ENCODE results near the gene MRTO4.
A peak's percentile ranks its signal among the peaks of the same experiment; 100 is the strongest.
"Not testable (repeated sequence)": the region's sequence is repeated elsewhere in the genome, so short reads cannot be mapped to it uniquely, and the experiment has no call there.

MRTO4 gene

GRCh38 chr1:19254416-19254815, 2.8 kb downstream of the MRTO4 start:
- ATAC-seq (no peak), DNase-seq (ENCODE audit: low spot score in 2 of 2) (no peak)
- Mint-ChIP-seq H3K36me3 (peaks cover 91% of the 10 kb centered on the region), H3K4me3 (no peak overlapping the region), H3K4me1 (peaks cover 51% of the 10 kb centered on the region), H3K9me3 (no peaks in the 10 kb centered on the region), H3K27ac (no peak overlapping the region)

DNA sequence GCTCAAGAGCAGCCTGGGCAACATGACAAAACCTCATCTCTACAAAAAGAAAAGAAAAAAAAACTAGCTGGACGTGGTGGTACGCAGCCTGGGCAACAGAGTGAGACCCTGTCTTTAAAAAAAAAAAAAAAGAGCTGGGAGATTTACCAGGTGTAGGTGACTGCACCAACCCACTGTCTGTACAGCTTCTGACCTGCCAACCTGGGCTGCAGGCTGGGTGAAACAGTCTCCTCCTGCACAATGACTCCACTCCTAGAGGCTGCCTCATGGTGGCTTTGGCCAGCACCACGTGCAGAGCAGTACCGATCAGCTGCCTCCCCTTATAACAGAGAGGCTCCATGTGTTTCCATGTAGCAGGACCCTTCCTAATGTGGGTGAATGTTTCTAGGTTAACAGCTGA, 3.7 kb downstream of the MRTO4 start:
- DNase-seq (ENCODE audit: low spot score in 2 of 2) (no peak), ATAC-seq (no peak)
- no peak overlapping the region for H3K27ac Mint-ChIP-seq
- H3K9me3 Mint-ChIP-seq = no peaks in the 10 kb centered on the region
- H3K4me1 Mint-ChIP-seq = peaks cover 48% of the 10 kb centered on the region
- H3K36me3 Mint-ChIP-seq = peaks cover 100% of the 10 kb centered on the region
- no peak overlapping the region for H3K4me3 Mint-ChIP-seq

- not testable (repeated sequence) for DNase-seq (ENCODE audit: low spot score in 2 of 2); H3K9me3 Mint-ChIP-seq; ATAC-seq
- peaks cover 97% of the 10 kb centered on the region for H3K36me3 Mint-ChIP-seq
- H3K4me1 Mint-ChIP-seq = peaks cover 43% of the 10 kb centered on the region
- peak overlapping the region; percentile 86 for H3K27ac Mint-ChIP-seq
- peak overlapping the region; percentile 47 for H3K4me3 Mint-ChIP-seq
These were observed 4.7 kb downstream of the MRTO4 start for GRCh38 chr1:19256301-19256700.

- Mint-ChIP-seq H3K36me3 (peaks cover 87% of the 10 kb centered on the region), H3K9me3 (no peaks in the 10 kb centered on the region), H3K4me3 (peak overlapping the region; percentile 47), H3K27ac (peak overlapping the region; percentile 86), H3K4me1 (peaks cover 43% of the 10 kb centered on the region)
- peak; percentile 89 for ATAC-seq
- peak in 1 of 2 donors; percentile 15 for DNase-seq (ENCODE audit: low spot score in 2 of 2)
These were observed 5.7 kb downstream of the MRTO4 start for GRCh38 chr1:19257178-19257914.

- Mint-ChIP-seq H3K4me3 (peak overlapping the region; percentile 47), H3K9me3 (no peaks in the 10 kb centered on the region), H3K36me3 (peaks cover 77% of the 10 kb centered on the region), H3K4me1 (peaks cover 36% of the 10 kb centered on the region), H3K27ac (peak overlapping the region; percentile 86)
- ATAC-seq (no peak), DNase-seq (ENCODE audit: low spot score in 2 of 2) (no peak)
These were observed 6.7 kb downstream of the MRTO4 start for GRCh38 chr1:19258353-19258752.

- Mint-ChIP-seq H3K36me3 (peaks cover 55% of the 10 kb centered on the region), H3K9me3 (no peaks in the 10 kb centered on the region), H3K27ac (peak overlapping the region; percentile 43), H3K4me3 (no peak overlapping the region), H3K4me1 (peaks cover 22% of the 10 kb centered on the region)
- ATAC-seq (no peak), DNase-seq (ENCODE audit: low spot score in 2 of 2) (no peak)
These were observed 8.9 kb downstream of the MRTO4 start for GRCh38 chr1:19260211-19261138.

GRCh38 chr1:19262047-19262446, 10.4 kb downstream of the MRTO4 start:
- no peaks in the 10 kb centered on the region for H3K9me3 Mint-ChIP-seq
- H3K27ac Mint-ChIP-seq = no peak overlapping the region
- DNase-seq (ENCODE audit: low spot score in 2 of 2) = no peak

DNA sequence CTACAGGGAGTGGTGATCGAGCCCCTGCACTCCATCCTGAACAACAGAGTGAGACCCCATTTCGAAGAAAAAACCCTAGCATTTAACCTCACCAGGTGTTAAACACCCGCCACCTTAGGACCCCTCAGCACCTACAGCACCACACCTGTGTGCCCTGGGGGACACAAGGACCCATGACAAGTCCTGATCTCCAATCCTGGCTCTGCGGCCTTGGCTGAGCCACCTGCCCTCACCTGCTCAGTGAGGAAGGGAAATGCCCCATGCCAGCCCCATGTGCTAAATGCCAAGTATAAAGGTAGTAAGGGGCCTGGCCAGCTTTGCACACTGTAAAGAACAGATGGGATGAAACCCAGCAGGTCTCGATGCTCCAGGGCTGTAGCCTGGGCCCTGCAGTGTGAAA, 11.1 kb downstream of the MRTO4 start:
- H3K4me3 Mint-ChIP-seq = no peak overlapping the region
- DNase-seq (ENCODE audit: low spot score in 2 of 2) (no peak), ATAC-seq (no peak)
- no peaks in the 10 kb centered on the region for H3K9me3 Mint-ChIP-seq
- H3K27ac Mint-ChIP-seq = no peak overlapping the region
- H3K4me1 Mint-ChIP-seq = peaks cover 6% of the 10 kb centered on the region
- peaks cover 33% of the 10 kb centered on the region for H3K36me3 Mint-ChIP-seq

More at GRCh38 chr1:19262047-19262446, 10.4 kb downstream of the MRTO4 start:
- Mint-ChIP-seq H3K4me3 (no peak overlapping the region), H3K36me3 (peaks cover 40% of the 10 kb centered on the region), H3K4me1 (peaks cover 13% of the 10 kb centered on the region)
- no peak for ATAC-seq

DNA sequence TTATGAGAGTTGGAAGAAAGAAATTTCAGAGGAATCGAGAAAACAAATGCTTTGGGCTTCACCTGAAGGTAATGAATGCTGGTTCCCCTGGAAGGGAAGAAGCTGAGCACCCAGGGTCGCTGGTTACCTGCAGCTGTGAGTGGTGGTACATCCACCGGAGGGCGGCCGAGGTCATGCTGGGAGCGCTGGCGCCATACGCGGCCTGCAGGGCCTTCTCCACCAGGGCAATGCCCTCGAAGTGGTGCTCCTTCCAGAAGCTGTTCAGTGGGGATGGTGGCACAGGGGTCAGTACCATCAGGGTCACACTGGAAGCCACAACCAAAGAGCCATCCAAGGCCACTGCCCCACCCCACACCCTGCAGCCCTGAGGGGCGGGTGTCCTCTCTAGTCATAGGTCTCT, 16.8 kb downstream of the MRTO4 start:
- no peak overlapping the region for H3K27ac Mint-ChIP-seq
- H3K9me3 Mint-ChIP-seq = no peaks in the 10 kb centered on the region
- DNase-seq (ENCODE audit: low spot score in 2 of 2) = no peak
- no peak for ATAC-seq
- H3K36me3 Mint-ChIP-seq = no peaks in the 10 kb centered on the region
- no peak overlapping the region for H3K4me3 Mint-ChIP-seq
- H3K4me1 Mint-ChIP-seq = peaks cover 5% of the 10 kb centered on the region

GRCh38 chr1:19269427-19270342, 18.1 kb downstream of the MRTO4 start:
- not testable (repeated sequence) for H3K27ac Mint-ChIP-seq; H3K4me1 Mint-ChIP-seq; ATAC-seq; H3K9me3 Mint-ChIP-seq; H3K36me3 Mint-ChIP-seq; DNase-seq (ENCODE audit: low spot score in 2 of 2); H3K4me3 Mint-ChIP-seq

DNA sequence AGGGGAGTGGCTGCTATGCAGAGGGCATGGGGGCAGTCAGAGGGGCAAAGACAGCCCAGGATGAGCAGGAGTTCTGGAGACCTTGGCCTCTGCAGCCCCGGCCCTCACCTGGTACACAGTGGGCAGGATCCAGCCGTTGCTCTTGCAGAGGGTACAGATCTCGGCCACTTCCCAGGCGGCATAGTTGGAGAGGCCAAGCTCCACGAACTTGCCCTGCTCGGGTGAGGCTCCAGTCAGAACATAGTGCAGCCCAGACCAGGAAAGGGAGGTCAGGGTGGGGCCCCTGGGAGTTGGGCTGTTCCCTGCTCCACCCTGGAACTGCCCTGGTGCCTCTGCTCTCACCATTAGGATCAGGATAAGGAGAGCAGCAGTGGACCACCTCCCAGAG, 18.7 kb downstream of the MRTO4 start:
- not testable (repeated sequence) for H3K4me3 Mint-ChIP-seq; DNase-seq (ENCODE audit: low spot score in 2 of 2); H3K36me3 Mint-ChIP-seq; H3K9me3 Mint-ChIP-seq; ATAC-seq; H3K27ac Mint-ChIP-seq; H3K4me1 Mint-ChIP-seq

DNA sequence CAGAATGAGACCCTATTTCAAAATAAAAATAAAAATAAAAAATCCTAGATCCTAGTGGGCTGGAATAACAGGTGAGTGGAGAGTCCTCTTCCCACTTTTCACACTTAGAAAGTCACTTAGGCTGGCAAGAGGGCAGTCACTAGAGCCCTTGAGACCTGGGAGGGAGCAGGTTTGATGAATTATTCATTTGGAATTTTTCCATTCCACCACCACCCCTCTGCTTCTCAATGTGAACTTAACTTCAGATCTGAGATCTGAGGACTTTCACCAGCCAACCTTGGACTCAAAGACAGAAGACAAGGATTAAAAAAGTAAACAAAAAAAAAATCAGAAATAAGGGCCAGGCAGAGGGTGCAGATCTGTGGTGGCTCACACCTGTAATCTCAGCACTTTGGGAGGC, 20.5 kb downstream of the MRTO4 start:
- DNase-seq (ENCODE audit: low spot score in 2 of 2) (no peak), ATAC-seq (no peak)
- H3K4me3 Mint-ChIP-seq = no peak overlapping the region
- no peak overlapping the region for H3K27ac Mint-ChIP-seq
- H3K36me3 Mint-ChIP-seq = no peaks in the 10 kb centered on the region
- no peaks in the 10 kb centered on the region for H3K9me3 Mint-ChIP-seq
- peaks cover 6% of the 10 kb centered on the region for H3K4me1 Mint-ChIP-seq

GRCh38 chr1:19273106-19273843, 21.7 kb downstream of the MRTO4 start:
- ATAC-seq = no peak
- H3K27ac Mint-ChIP-seq = no peak overlapping the region
- peaks cover 6% of the 10 kb centered on the region for H3K4me1 Mint-ChIP-seq
- no peak for DNase-seq (ENCODE audit: low spot score in 2 of 2)
- H3K36me3 Mint-ChIP-seq = no peaks in the 10 kb centered on the region
- H3K9me3 Mint-ChIP-seq = no peaks in the 10 kb centered on the region
- no peak overlapping the region for H3K4me3 Mint-ChIP-seq

- not testable (repeated sequence) for H3K9me3 Mint-ChIP-seq; H3K27ac Mint-ChIP-seq; DNase-seq (ENCODE audit: low spot score in 2 of 2); H3K4me3 Mint-ChIP-seq; H3K36me3 Mint-ChIP-seq; H3K4me1 Mint-ChIP-seq
- ATAC-seq = peak; percentile 62
These were observed 22.4 kb downstream of the MRTO4 start for GRCh38 chr1:19273844-19274531.

Data from stimulated activated effector memory CD8-positive, alpha-beta T cell treated with anti-CD3 and anti-CD28 coated beads, Interleukin-12 subunit alpha, Interleukin-12 subunit beta, amount 100 ng/mL, for 72 hours (primary cell).